ENCODE data around the gene TCEA2. TPM values are rescaled to one million over a fixed set of nuclear protein-coding genes. Genes with fewer than 3 reads are reported as not detected.

The TCEA2 gene
- total and polyA plus RNA-seq, 2 of the 13 experiments (the other 11 are each of a cell fraction or from before 2014, with no cell fraction given) = 28.1 to 33.7 TPM

- TF ChIP-seq MYPOP (CRISPR knock-in tag; IDR thresholded peaks at IDR 0.05) (peak; percentile 84; the same call in 1 of the 2 replicates), PHF5A (CRISPR knock-in tag; IDR thresholded peaks at IDR 0.05; ENCODE audit: low read depth, unreplicated experiment) (peak; percentile 99), ZNF772 (CRISPR knock-in tag; IDR thresholded peaks at IDR 0.05) (peak; percentile 83; the same call in 1 of the 2 replicates), SP2 (CRISPR knock-in tag; IDR thresholded peaks at IDR 0.05) (peak; percentile 69; the same call in 1 of the 2 replicates), ZNF672 (CRISPR knock-in tag; IDR thresholded peaks at IDR 0.05) (peak; percentile 63; the same call in 1 of the 2 replicates), ZNF138 (CRISPR knock-in tag; IDR thresholded peaks at IDR 0.05; ENCODE audit: low read depth) (peak; percentile 53; the same call in 1 of the 2 replicates), MED13 (CRISPR knock-in tag; IDR thresholded peaks at IDR 0.05) (0 out of 2 replicates have a peak, but pooled peaks have one; percentile 32), ZC3H4 (CRISPR knock-in tag; IDR thresholded peaks at IDR 0.05; ENCODE audit: borderline replicate concordance) (0 out of 2 replicates have a peak, but pooled peaks have one; percentile 30), ZNF577 (CRISPR knock-in tag; IDR thresholded peaks at IDR 0.05; ENCODE audit: borderline replicate concordance, low read depth) (no peak), THAP11 (CRISPR knock-in tag; IDR thresholded peaks at IDR 0.05) (peak; percentile 98), ZNF326 (CRISPR knock-in tag; IDR thresholded peaks at IDR 0.05; ENCODE audit: borderline replicate concordance) (peak; percentile 87), NFE2L2 (IDR thresholded peaks at IDR 0.05; ENCODE audit: low read length) (no peak; the same call in 1 of the 2 replicates), HNRNPK (IDR thresholded peaks at IDR 0.05; ENCODE audit: low read depth, low read length, poor library complexity, severe bottlenecking) (no peak), ZNF839 (CRISPR knock-in tag; IDR thresholded peaks at IDR 0.05; ENCODE audit: borderline replicate concordance) (peak; percentile 88), ZFP62 (CRISPR knock-in tag; IDR thresholded peaks at IDR 0.05) (peak; percentile 100), TEF (CRISPR knock-in tag; IDR thresholded peaks at IDR 0.05) (no peak; the same call in 1 of the 2 replicates)
- TF ChIP-seq, protein P1, sequence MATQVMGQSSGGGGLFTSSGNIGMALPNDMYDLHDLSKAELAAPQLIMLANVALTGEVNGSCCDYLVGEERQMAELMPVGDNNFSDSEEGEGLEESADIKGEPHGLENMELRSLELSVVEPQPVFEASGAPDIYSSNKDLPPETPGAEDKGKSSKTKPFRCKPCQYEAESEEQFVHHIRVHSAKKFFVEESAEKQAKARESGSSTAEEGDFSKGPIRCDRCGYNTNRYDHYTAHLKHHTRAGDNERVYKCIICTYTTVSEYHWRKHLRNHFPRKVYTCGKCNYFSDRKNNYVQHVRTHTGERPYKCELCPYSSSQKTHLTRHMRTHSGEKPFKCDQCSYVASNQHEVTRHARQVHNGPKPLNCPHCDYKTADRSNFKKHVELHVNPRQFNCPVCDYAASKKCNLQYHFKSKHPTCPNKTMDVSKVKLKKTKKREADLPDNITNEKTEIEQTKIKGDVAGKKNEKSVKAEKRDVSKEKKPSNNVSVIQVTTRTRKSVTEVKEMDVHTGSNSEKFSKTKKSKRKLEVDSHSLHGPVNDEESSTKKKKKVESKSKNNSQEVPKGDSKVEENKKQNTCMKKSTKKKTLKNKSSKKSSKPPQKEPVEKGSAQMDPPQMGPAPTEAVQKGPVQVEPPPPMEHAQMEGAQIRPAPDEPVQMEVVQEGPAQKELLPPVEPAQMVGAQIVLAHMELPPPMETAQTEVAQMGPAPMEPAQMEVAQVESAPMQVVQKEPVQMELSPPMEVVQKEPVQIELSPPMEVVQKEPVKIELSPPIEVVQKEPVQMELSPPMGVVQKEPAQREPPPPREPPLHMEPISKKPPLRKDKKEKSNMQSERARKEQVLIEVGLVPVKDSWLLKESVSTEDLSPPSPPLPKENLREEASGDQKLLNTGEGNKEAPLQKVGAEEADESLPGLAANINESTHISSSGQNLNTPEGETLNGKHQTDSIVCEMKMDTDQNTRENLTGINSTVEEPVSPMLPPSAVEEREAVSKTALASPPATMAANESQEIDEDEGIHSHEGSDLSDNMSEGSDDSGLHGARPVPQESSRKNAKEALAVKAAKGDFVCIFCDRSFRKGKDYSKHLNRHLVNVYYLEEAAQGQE (IDR thresholded peaks at IDR 0.05; ENCODE audit: borderline replicate concordance in 1 of 2, low read depth in 1 of 2, low read length in 2 of 2) = no peak
- TF ChIP-seq, protein P2, sequence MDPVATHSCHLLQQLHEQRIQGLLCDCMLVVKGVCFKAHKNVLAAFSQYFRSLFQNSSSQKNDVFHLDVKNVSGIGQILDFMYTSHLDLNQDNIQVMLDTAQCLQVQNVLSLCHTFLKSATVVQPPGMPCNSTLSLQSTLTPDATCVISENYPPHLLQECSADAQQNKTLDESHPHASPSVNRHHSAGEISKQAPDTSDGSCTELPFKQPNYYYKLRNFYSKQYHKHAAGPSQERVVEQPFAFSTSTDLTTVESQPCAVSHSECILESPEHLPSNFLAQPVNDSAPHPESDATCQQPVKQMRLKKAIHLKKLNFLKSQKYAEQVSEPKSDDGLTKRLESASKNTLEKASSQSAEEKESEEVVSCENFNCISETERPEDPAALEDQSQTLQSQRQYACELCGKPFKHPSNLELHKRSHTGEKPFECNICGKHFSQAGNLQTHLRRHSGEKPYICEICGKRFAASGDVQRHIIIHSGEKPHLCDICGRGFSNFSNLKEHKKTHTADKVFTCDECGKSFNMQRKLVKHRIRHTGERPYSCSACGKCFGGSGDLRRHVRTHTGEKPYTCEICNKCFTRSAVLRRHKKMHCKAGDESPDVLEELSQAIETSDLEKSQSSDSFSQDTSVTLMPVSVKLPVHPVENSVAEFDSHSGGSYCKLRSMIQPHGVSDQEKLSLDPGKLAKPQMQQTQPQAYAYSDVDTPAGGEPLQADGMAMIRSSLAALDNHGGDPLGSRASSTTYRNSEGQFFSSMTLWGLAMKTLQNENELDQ (CRISPR knock-in tag; IDR thresholded peaks at IDR 0.05; ENCODE audit: borderline replicate concordance) = no peak
- TF ChIP-seq, protein P3, sequence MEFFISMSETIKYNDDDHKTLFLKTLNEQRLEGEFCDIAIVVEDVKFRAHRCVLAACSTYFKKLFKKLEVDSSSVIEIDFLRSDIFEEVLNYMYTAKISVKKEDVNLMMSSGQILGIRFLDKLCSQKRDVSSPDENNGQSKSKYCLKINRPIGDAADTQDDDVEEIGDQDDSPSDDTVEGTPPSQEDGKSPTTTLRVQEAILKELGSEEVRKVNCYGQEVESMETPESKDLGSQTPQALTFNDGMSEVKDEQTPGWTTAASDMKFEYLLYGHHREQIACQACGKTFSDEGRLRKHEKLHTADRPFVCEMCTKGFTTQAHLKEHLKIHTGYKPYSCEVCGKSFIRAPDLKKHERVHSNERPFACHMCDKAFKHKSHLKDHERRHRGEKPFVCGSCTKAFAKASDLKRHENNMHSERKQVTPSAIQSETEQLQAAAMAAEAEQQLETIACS (CRISPR knock-in tag; IDR thresholded peaks at IDR 0.05) = peak; percentile 93
These were observed at the start of gene TCEA2 (continued) for GRCh38 chr20:64062596-64063388.
